Measurements from ENCODE around the gene FNIP1.
"Not testable (repeated sequence)": the region's sequence is repeated elsewhere in the genome, so short reads cannot be mapped to it uniquely, and the experiment has no call there.

FNIP1 gene

DNA sequence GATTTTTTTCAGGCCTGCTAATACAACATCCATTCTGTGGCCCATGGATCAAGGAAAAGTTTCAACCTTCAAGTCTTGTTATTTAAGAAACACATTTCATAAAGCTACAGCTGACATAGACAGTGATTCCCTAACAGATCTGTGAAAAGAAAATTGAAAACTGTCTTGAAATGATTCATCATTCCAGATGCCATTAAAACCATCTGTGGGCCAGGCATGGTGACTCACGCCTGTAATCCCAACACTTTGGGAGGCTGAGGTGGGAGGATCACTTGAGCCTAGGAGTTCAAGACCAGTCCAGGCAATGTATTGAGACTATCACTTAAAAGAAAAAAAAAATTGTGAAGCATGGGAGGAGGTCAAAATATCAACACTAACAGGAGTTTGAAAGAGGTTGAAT is 167.8 kb downstream of the FNIP1 start:
- no peak for DNase-seq (ENCODE audit: low spot score)
- Histone ChIP-seq H2AK5ac (ENCODE audit: low read depth, low read length) (no peak overlapping the region), H2BK12ac (ENCODE audit: low read length) (no peak overlapping the region), H2BK120ac (ENCODE audit: low read depth, low read length) (no peak overlapping the region), H3K14ac (ENCODE audit: low read length) (no peak overlapping the region), H3K9ac (ENCODE audit: low read depth, low read length, poor library complexity) (no peak overlapping the region), H3K27me3 (ENCODE audit: control insufficient read depth in 3 of 3, insufficient read depth in 3 of 3, low read depth in 1 of 3, low read length in 3 of 3) (no peaks in the 10 kb centered on the region), H3K79me1 (ENCODE audit: low read depth, low read length) (peaks cover 2% of the 10 kb centered on the region), H3K18ac (ENCODE audit: low read length) (no peak overlapping the region), H3K4me1 (ENCODE audit: control insufficient read depth in 2 of 2, insufficient read depth in 1 of 2, low read depth in 1 of 2, low read length in 2 of 2) (peaks cover 2% of the 10 kb centered on the region in 2 donors), H3K4ac (ENCODE audit: low read length) (no peak overlapping the region), H2BK15ac (ENCODE audit: low read length) (no peak overlapping the region), H2AFZ (ENCODE audit: low read length) (no peak overlapping the region), H2BK5ac (ENCODE audit: low read length) (no peak overlapping the region), H3K4me3 (ENCODE audit: low read length in 2 of 2) (no peak overlapping the region), H3K4me2 (ENCODE audit: insufficient read depth, low read length, poor library complexity, severe bottlenecking) (no peak overlapping the region), H4K91ac (ENCODE audit: low read depth, low read length, poor library complexity) (no peak overlapping the region), H3K36me3 (replicated peaks in 1 of 2; ENCODE audit: control insufficient read depth in 2 of 2, insufficient read depth in 2 of 2, low read length in 2 of 2) (no peaks in the 10 kb centered on the region), H3K9me3 (replicated peaks in 1 of 2; ENCODE audit: control insufficient read depth in 2 of 2, insufficient read depth in 1 of 2, low read depth in 1 of 2, low read length in 2 of 2) (no peaks in the 10 kb centered on the region), H3K27ac (replicated peaks; ENCODE audit: low read length) (no peak overlapping the region), H3K23ac (ENCODE audit: low read depth, low read length, poor library complexity) (no peak overlapping the region), H4K8ac (ENCODE audit: low read depth, low read length) (no peak overlapping the region)
- WGBS, 2 donors (ENCODE audit: extremely low coverage in 2 of 2, insufficient read length in 2 of 2, insufficient replicate concordance in 1 of 2), result no CpG with 5 or more reads among the region's 1 CpG

DNA sequence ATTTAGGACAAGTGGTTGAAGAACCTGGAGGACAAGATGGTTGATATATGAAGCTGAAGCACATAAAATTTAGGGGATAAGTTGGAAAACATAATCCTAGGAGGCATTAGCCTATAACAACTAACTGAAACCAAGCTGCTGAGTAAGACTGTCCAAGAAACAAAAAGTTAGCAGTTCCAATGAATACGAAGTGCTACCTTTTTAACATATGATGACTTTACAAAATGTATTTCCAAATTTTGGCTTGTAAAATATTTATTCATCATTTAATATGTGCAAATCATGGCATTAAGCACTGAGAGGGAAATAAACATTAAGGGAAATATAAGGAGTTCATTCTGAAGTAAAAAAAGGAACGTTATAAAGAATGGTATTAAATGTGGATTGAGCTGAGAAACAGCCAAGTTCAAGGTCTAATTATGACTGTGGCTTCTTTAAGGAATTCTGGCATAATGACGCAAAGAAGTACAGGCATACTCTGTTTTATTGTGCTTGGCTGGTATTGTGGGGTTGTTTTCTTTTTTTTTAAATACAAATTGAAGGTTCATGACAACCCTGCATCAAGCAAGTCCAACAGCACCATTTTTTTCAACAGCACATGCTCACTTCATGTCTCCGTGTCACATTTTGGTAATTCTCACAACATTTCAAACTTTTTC is 169.5 kb downstream of the FNIP1 start:
- H3K4me2 ChIP-seq (ENCODE audit: insufficient read depth, low read length, poor library complexity, severe bottlenecking), result no peak overlapping the region

DNA sequence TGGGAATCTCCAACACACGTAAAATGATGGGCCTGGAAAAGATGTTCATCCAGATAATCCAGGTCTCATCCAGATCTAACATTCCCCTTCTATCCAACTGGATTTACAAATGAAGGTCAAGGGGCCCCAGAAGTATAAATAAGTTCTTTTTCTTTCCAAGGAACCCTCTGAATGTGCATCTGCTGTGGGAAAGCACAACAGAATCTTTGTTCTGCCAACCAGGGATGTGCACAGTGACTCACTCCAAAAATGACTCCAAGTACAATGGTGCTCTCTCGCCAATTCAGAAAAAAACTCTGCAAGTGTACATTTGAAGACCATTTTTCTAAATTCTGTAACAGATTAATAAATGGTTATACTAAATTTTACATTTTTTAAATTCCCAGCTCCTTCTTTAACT is 174.2 kb downstream of the FNIP1 start:
- H3K4ac ChIP-seq (ENCODE audit: low read length), result no peak overlapping the region
- H2BK5ac ChIP-seq (ENCODE audit: low read length), result no peak overlapping the region
- H3K27me3 ChIP-seq (ENCODE audit: control insufficient read depth in 3 of 3, insufficient read depth in 3 of 3, low read depth in 1 of 3, low read length in 3 of 3), result no peaks in the 10 kb centered on the region
- no peak for DNase-seq (ENCODE audit: low spot score)
- H3K9me3 ChIP-seq (replicated peaks in 1 of 2; ENCODE audit: control insufficient read depth in 2 of 2, insufficient read depth in 1 of 2, low read depth in 1 of 2, low read length in 2 of 2), result no peaks in the 10 kb centered on the region
- H4K8ac ChIP-seq (ENCODE audit: low read depth, low read length), result no peak overlapping the region
- no peak overlapping the region for H2AK5ac ChIP-seq (ENCODE audit: low read depth, low read length)
- H3K4me1 ChIP-seq (ENCODE audit: control insufficient read depth in 2 of 2, insufficient read depth in 1 of 2, low read depth in 1 of 2, low read length in 2 of 2), result no peaks in the 10 kb centered on the region
- no CpG with 5 or more reads among the region's 2 CpGs for WGBS, 2 donors (ENCODE audit: extremely low coverage in 2 of 2, insufficient read length in 2 of 2, insufficient replicate concordance in 1 of 2)
- no peak overlapping the region for H4K91ac ChIP-seq (ENCODE audit: low read depth, low read length, poor library complexity)
- H3K23ac ChIP-seq (ENCODE audit: low read depth, low read length, poor library complexity), result no peak overlapping the region
- H3K36me3 ChIP-seq (replicated peaks in 1 of 2; ENCODE audit: control insufficient read depth in 2 of 2, insufficient read depth in 2 of 2, low read length in 2 of 2), result peaks cover 0 to 6% of the 10 kb centered on the region in 2 donors
- no peak overlapping the region for H3K4me3 ChIP-seq (ENCODE audit: low read length in 2 of 2)
- H3K4me2 ChIP-seq (ENCODE audit: insufficient read depth, low read length, poor library complexity, severe bottlenecking), result no peak overlapping the region
- no peak overlapping the region for H2BK12ac ChIP-seq (ENCODE audit: low read length)
- H2AFZ ChIP-seq (ENCODE audit: low read length), result no peak overlapping the region
- H2BK15ac ChIP-seq (ENCODE audit: low read length), result no peak overlapping the region
- H3K79me1 ChIP-seq (ENCODE audit: low read depth, low read length), result peaks cover 2% of the 10 kb centered on the region
- no peak overlapping the region for H3K9ac ChIP-seq (ENCODE audit: low read depth, low read length, poor library complexity)
- no peak overlapping the region for H3K14ac ChIP-seq (ENCODE audit: low read length)
- H3K27ac ChIP-seq (replicated peaks; ENCODE audit: low read length), result no peak overlapping the region
- no peak overlapping the region for H2BK120ac ChIP-seq (ENCODE audit: low read depth, low read length)
- H3K18ac ChIP-seq (ENCODE audit: low read length), result no peak overlapping the region

More for the DNA sequence above, 169.5 kb downstream of the FNIP1 start:
- Histone ChIP-seq H3K27me3 (ENCODE audit: control insufficient read depth in 3 of 3, insufficient read depth in 3 of 3, low read depth in 1 of 3, low read length in 3 of 3) (no peaks in the 10 kb centered on the region), H3K4me1 (ENCODE audit: control insufficient read depth in 2 of 2, insufficient read depth in 1 of 2, low read depth in 1 of 2, low read length in 2 of 2) (peaks cover 0 to 2% of the 10 kb centered on the region in 2 donors), H3K27ac (replicated peaks; ENCODE audit: low read length) (no peak overlapping the region), H3K9ac (ENCODE audit: low read depth, low read length, poor library complexity) (no peak overlapping the region), H3K18ac (ENCODE audit: low read length) (no peak overlapping the region), H3K23ac (ENCODE audit: low read depth, low read length, poor library complexity) (no peak overlapping the region), H2BK120ac (ENCODE audit: low read depth, low read length) (no peak overlapping the region), H4K8ac (ENCODE audit: low read depth, low read length) (no peak overlapping the region), H2AK5ac (ENCODE audit: low read depth, low read length) (no peak overlapping the region), H3K79me1 (ENCODE audit: low read depth, low read length) (peaks cover 2% of the 10 kb centered on the region), H2BK5ac (ENCODE audit: low read length) (no peak overlapping the region), H3K4ac (ENCODE audit: low read length) (no peak overlapping the region), H3K36me3 (replicated peaks in 1 of 2; ENCODE audit: control insufficient read depth in 2 of 2, insufficient read depth in 2 of 2, low read length in 2 of 2) (peaks cover 0 to 4% of the 10 kb centered on the region in 2 donors), H2BK15ac (ENCODE audit: low read length) (no peak overlapping the region), H3K9me3 (replicated peaks in 1 of 2; ENCODE audit: control insufficient read depth in 2 of 2, insufficient read depth in 1 of 2, low read depth in 1 of 2, low read length in 2 of 2) (no peaks in the 10 kb centered on the region), H2AFZ (ENCODE audit: low read length) (no peak overlapping the region), H3K14ac (ENCODE audit: low read length) (no peak overlapping the region), H4K91ac (ENCODE audit: low read depth, low read length, poor library complexity) (no peak overlapping the region), H2BK12ac (ENCODE audit: low read length) (no peak overlapping the region), H3K4me3 (ENCODE audit: low read length in 2 of 2) (no peak overlapping the region)
- WGBS, 2 donors (ENCODE audit: extremely low coverage in 2 of 2, insufficient read length in 2 of 2, insufficient replicate concordance in 1 of 2), result 100% methylated on average over 1 of the region's 4 CpGs; no CpG with 5 or more reads in 1 of the 2 donors
- no peak for DNase-seq (ENCODE audit: low spot score)

DNA sequence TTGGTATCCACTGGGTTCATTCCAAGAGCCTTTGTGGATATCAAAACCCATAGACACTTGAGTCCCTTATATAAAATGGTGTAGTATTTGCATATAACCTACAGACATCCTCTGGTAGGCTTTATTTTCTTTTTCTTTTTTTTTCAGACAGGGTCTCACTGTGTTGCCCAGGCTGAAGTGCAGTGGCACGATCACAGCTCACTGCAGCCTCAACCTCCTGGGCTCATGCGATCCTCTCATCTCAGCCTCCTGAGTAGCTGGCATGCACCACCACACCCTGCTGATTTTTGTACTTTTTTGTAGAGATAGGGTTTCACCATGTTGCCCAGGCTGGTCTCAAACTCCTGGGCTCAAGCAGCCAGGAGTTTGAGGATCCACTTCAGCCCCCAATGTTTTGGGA is 175.7 kb downstream of the FNIP1 start:
- not testable (repeated sequence) for H3K18ac ChIP-seq (ENCODE audit: low read length); H2BK120ac ChIP-seq (ENCODE audit: low read depth, low read length); H2AK5ac ChIP-seq (ENCODE audit: low read depth, low read length); H2BK15ac ChIP-seq (ENCODE audit: low read length); H3K9me3 ChIP-seq (replicated peaks in 1 of 2; ENCODE audit: control insufficient read depth in 2 of 2, insufficient read depth in 1 of 2, low read depth in 1 of 2, low read length in 2 of 2); H3K27me3 ChIP-seq (ENCODE audit: control insufficient read depth in 3 of 3, insufficient read depth in 3 of 3, low read depth in 1 of 3, low read length in 3 of 3); H2BK12ac ChIP-seq (ENCODE audit: low read length); H4K8ac ChIP-seq (ENCODE audit: low read depth, low read length); H2AFZ ChIP-seq (ENCODE audit: low read length); H3K4me2 ChIP-seq (ENCODE audit: insufficient read depth, low read length, poor library complexity, severe bottlenecking); DNase-seq (ENCODE audit: low spot score); H3K9ac ChIP-seq (ENCODE audit: low read depth, low read length, poor library complexity); H3K4ac ChIP-seq (ENCODE audit: low read length); H3K23ac ChIP-seq (ENCODE audit: low read depth, low read length, poor library complexity); H3K14ac ChIP-seq (ENCODE audit: low read length); H3K36me3 ChIP-seq (replicated peaks in 1 of 2; ENCODE audit: control insufficient read depth in 2 of 2, insufficient read depth in 2 of 2, low read length in 2 of 2); H3K79me1 ChIP-seq (ENCODE audit: low read depth, low read length); H2BK5ac ChIP-seq (ENCODE audit: low read length); H4K91ac ChIP-seq (ENCODE audit: low read depth, low read length, poor library complexity); H3K4me1 ChIP-seq (ENCODE audit: control insufficient read depth in 2 of 2, insufficient read depth in 1 of 2, low read depth in 1 of 2, low read length in 2 of 2); H3K4me3 ChIP-seq (ENCODE audit: low read length in 2 of 2); H3K27ac ChIP-seq (replicated peaks; ENCODE audit: low read length)
- no CpG with 5 or more reads among the region's 2 CpGs for WGBS, 2 donors (ENCODE audit: extremely low coverage in 2 of 2, insufficient read length in 2 of 2, insufficient replicate concordance in 1 of 2)
